Keratinocyte (primary cell): ENCODE results near the gene JPT2.

Experiments
- EZH2 ChIP-seq: IDR thresholded peaks from one replicate; pipeline ENCODE4 v1.6.1; 2012; ENCODE audit warnings: inconsistent platforms, mild to moderate bottlenecking, low read length, moderate library complexity
- TF ChIP-seq, protein P1 (sequence below), 3 experiments: IDR thresholded peaks in 1 of 3; conservative IDR thresholded peaks in 1 of 3; optimal IDR thresholded peaks in 1 of 3; 2 replicates in 2 of 3; 3 replicates in 1 of 3; pipeline versions ENCODE3 to v1.5.1; 2011; ENCODE audit warnings: low read length in 3 of 3, mild to moderate bottlenecking in 3 of 3, moderate library complexity in 2 of 3, control low read depth in 1 of 3, inconsistent platforms in 1 of 3; ENCODE audit not compliant: insufficient read depth in 2 of 3; ENCODE audit errors: extremely low read depth in 1 of 3

DNA sequence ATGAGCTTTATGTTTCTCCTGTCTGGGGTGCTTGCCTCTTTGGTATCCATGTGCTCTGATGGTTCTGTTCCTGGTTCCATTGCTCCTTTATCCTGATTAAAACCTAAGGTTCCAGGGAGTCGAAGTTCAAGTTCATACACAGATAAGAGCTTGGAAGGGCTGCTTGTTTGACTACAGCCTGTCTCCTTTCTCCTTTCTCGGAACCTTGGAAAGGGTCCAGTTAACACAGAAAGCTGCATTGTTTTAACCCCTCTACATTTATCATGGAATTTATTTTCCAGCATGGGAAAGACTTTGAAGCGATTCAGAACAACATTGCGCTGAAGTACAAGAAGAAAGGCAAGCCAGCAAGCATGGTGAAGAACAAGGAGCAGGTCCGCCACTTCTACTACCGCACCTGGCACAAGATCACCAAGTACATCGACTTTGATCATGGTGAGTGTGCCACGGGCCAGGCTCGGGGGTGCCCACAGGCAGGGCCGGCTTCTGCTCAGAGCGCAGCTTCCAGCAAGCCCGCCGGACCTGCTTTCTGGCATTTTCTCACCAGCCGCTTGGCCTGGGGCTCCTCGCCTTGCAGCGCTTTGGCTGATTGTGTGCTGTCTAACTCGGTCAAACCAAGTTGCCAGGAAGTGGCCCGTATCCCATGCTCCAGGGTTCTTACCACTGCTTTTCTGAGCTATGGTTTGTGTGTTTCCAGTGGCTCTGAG is 46.0 kb upstream of the JPT2 start:
- TF ChIP-seq, protein P1, sequence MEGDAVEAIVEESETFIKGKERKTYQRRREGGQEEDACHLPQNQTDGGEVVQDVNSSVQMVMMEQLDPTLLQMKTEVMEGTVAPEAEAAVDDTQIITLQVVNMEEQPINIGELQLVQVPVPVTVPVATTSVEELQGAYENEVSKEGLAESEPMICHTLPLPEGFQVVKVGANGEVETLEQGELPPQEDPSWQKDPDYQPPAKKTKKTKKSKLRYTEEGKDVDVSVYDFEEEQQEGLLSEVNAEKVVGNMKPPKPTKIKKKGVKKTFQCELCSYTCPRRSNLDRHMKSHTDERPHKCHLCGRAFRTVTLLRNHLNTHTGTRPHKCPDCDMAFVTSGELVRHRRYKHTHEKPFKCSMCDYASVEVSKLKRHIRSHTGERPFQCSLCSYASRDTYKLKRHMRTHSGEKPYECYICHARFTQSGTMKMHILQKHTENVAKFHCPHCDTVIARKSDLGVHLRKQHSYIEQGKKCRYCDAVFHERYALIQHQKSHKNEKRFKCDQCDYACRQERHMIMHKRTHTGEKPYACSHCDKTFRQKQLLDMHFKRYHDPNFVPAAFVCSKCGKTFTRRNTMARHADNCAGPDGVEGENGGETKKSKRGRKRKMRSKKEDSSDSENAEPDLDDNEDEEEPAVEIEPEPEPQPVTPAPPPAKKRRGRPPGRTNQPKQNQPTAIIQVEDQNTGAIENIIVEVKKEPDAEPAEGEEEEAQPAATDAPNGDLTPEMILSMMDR (optimal IDR thresholded peaks at IDR 0.05 in 1 of 3, IDR thresholded peaks at IDR 0.05 in 1 of 3, conservative IDR thresholded peaks at IDR 0.05 in 1 of 3; ENCODE audit: extremely low read depth in 1 of 3, insufficient read depth in 2 of 3, low read length in 3 of 3) = no peak
- TF ChIP-seq EZH2 = no peak
